Sigmoid colon (tissue), 3 donors: ENCODE data around the gene FXYD7.

ENCODE experiments used
- CTCF ChIP-seq, 4 experiments: fragments of 450-650 bp in 3 of 4; fragments of 200-600 bp in 1 of 4; IDR thresholded peaks; one replicate each; pipeline ENCODE4 v1.5.1; 2016 to 2019; ENCODE audit warnings: antibody characterized with exemption in 4 of 4, mild to moderate bottlenecking in 3 of 4, moderate library complexity in 2 of 4
- POLR2A ChIP-seq, 2 donors: fragments of 450-650 bp; IDR thresholded peaks; one replicate each; pipeline ENCODE4 v1.6.1; 2016; ENCODE audit warnings: antibody characterized with exemption in 2 of 2, mild to moderate bottlenecking in 2 of 2, moderate library complexity in 2 of 2

GRCh38 chr19:35184884-35185283 is 41.8 kb downstream of the FXYD7 start:
- no peak for TF ChIP-seq CTCF (IDR thresholded peaks at IDR 0.05)
- TF ChIP-seq POLR2A (IDR thresholded peaks at IDR 0.05), result no peak
